RWPE1 (cell line): ENCODE data around the gene KIRREL3.

Experiments
- CTCF ChIA-PET: fragments of 350-600 bp; sonication (Branson Sonifier 250); formaldehyde crosslinking; extraction: SDS; loops from one replicate; lab custom pipeline; 2021; lab: Yijun Ruan, JAX
- POLR2A ChIA-PET: fragments of 400-600 bp; formaldehyde crosslinking; extraction: SDS; loops from one replicate; lab custom pipeline; 2020; ENCODE audit warnings: antibody characterized with exemption; ENCODE audit not compliant: low non-redundant PET; lab: Yijun Ruan, JAX
- DNase-seq: peaks from one replicate; pipeline ENCODE4 v3.0.0; 2012; ENCODE audit warnings: low spot score
- H3K27ac ChIP-seq: fragments of 450-650 bp; 2 replicates; pipeline ENCODE4 v1.5.1; 2017
- CTCF ChIP-seq: fragments of 450-650 bp; conservative IDR thresholded peaks from 2 replicates; pipeline ENCODE4 v1.5.1; 2017; ENCODE audit warnings: low read depth, mild to moderate bottlenecking

Gene KIRREL3

GRCh38 chr11:126702987-126703386, 297.6 kb downstream of the KIRREL3 start:
- ChIA-PET CTCF (no interaction called here), POLR2A (no interaction called here)
- no peak overlapping the region for H3K27ac ChIP-seq
- DNase-seq = no peak
- TF ChIP-seq CTCF = no peak

GRCh38 chr11:126702165-126702720, 298.3 kb downstream of the KIRREL3 start:
- no peak for TF ChIP-seq CTCF
- CTCF ChIA-PET = interaction anchor here (0.7 kb wide), 1 partner anchor 521 kb away, joined by 6 read pairs; no protein-coding TSS in a partner anchor
- POLR2A ChIA-PET = no interaction called here
- no peak for DNase-seq
- no peak overlapping the region for H3K27ac ChIP-seq

- TF ChIP-seq CTCF = no peak
- POLR2A ChIA-PET = no interaction called here
- H3K27ac ChIP-seq = no peak overlapping the region
Measured at GRCh38 chr11:126701520-126701897, 299.1 kb downstream of the KIRREL3 start.

GRCh38 chr11:126700768-126701519, 299.6 kb downstream of the KIRREL3 start:
- CTCF ChIA-PET = interaction anchor here (0.6 to 1.3 kb wide), 3 partner anchors 16 to 977 kb away, joined by 3 to 5 read pairs (median 3); no protein-coding TSS in a partner anchor
- DNase-seq = no peak
- H3K27ac ChIP-seq = no peak overlapping the region
- no peak for TF ChIP-seq CTCF
- POLR2A ChIA-PET = no interaction called here

More at GRCh38 chr11:126701520-126701897, 299.1 kb downstream of the KIRREL3 start:
- CTCF ChIA-PET = interaction anchor here (0.6 to 1.3 kb wide), 3 partner anchors 15 to 978 kb away, joined by 3 to 6 read pairs (median 5); no protein-coding TSS in a partner anchor
- DNase-seq = no peak

GRCh38 chr11:126698576-126698975, 302.0 kb downstream of the KIRREL3 start:
- H3K27ac ChIP-seq = no peak overlapping the region
- ChIA-PET CTCF (interaction anchor here (0.6 kb wide), 1 partner anchor 627 kb away, joined by 5 read pairs; no protein-coding TSS in a partner anchor), POLR2A (no interaction called here)
- no peak for TF ChIP-seq CTCF
- DNase-seq = no peak

- DNase-seq = no peak
- no peak for TF ChIP-seq CTCF
- no peak overlapping the region for H3K27ac ChIP-seq
- ChIA-PET POLR2A (no interaction called here), CTCF (no interaction called here)
Measured at GRCh38 chr11:126697936-126698335, 302.6 kb downstream of the KIRREL3 start.
